ACC112 (cell line): ENCODE results near the gene ACTL7B.
A peak's percentile ranks its signal among the peaks of the same experiment; 100 is the strongest.
"Not testable (repeated sequence)": the region's sequence is repeated elsewhere in the genome, so short reads cannot be mapped to it uniquely, and the experiment has no call there.

Source experiments
- H2AFZ ChIP-seq: fragments of 200-600 bp; sonication (generic); one replicate; pipeline ENCODE4 v1.6.0; 2017; ENCODE audit warnings: antibody characterized with exemption, low read length; ENCODE audit not compliant: unreplicated experiment
- H3K27ac ChIP-seq: fragments of 200-600 bp; sonication (generic); 2 replicates; pipeline ENCODE4 v1.5.1; 2014; ENCODE audit warnings: low read depth, mild to moderate bottlenecking, antibody characterized with exemption, low read length, moderate library complexity
- H3K27me3 ChIP-seq: fragments of 200-600 bp; sonication (generic); 2 replicates; pipeline ENCODE4 v1.6.1; 2014; ENCODE audit warnings: mild to moderate bottlenecking, antibody characterized with exemption, low read length, moderate library complexity, mixed read lengths; ENCODE audit not compliant: insufficient read depth
- H3K36me3 ChIP-seq: fragments of 200-600 bp; sonication (generic); 2 replicates; pipeline ENCODE4 v1.6.1; 2016; ENCODE audit warnings: mild to moderate bottlenecking, antibody characterized with exemption, low read length, moderate library complexity, mixed read lengths; ENCODE audit not compliant: insufficient read depth
- H3K4me1 ChIP-seq: fragments of 200-600 bp; sonication (generic); one replicate; pipeline ENCODE4 v1.6.1; 2016; ENCODE audit warnings: low read length, mixed read lengths; ENCODE audit not compliant: insufficient read depth, unreplicated experiment, control insufficient read depth
- H3K4me3 ChIP-seq: fragments of 200-600 bp; sonication (generic); 2 replicates; pipeline ENCODE4 v1.5.1; 2014; ENCODE audit warnings: mild to moderate bottlenecking, low read depth, low read length
- H3K79me2 ChIP-seq: fragments of 200-600 bp; sonication (generic); one replicate; pipeline ENCODE4 v1.6.0; 2016; ENCODE audit warnings: low read length; ENCODE audit not compliant: control insufficient read depth, unreplicated experiment, insufficient read depth

Gene ACTL7B

GRCh38 chr9:108855888-108856287, at the start of gene ACTL7B:
Gene ACTL7B, minus strand, starts transcription at chr9:108855986. Its CDS starts 56 bp downstream, at chr9:108855930.
- Histone ChIP-seq H3K79me2 (no peaks in the 10 kb centered on the region), H3K4me3 (no peak within 1 kb of the TSS), H3K4me1 (no peaks in the 10 kb centered on the region)

GRCh38 chr9:108905494-108905893, 49.7 kb upstream of the ACTL7B start:
- peaks cover 30% of the 10 kb centered on the region for H3K36me3 ChIP-seq
- no peaks in the 10 kb centered on the region for H3K4me1 ChIP-seq
- H3K4me3 ChIP-seq: no peak overlapping the region
- no peaks in the 10 kb centered on the region for H3K27me3 ChIP-seq
- H3K79me2 ChIP-seq: no peaks in the 10 kb centered on the region
- no peak overlapping the region for H2AFZ ChIP-seq
- no peak overlapping the region for H3K27ac ChIP-seq

More at GRCh38 chr9:108855888-108856287, at the start of gene ACTL7B:
- Histone ChIP-seq H3K27ac (no peak within 1 kb of the TSS), H3K36me3 (no peaks in the 10 kb centered on the region), H3K27me3 (no peaks in the 10 kb centered on the region), H2AFZ (no peak within 1 kb of the TSS)

- Histone ChIP-seq H3K27ac (no peak overlapping the region), H3K36me3 (peaks cover 24% of the 10 kb centered on the region), H3K27me3 (no peaks in the 10 kb centered on the region), H3K4me1 (no peaks in the 10 kb centered on the region), H3K79me2 (no peaks in the 10 kb centered on the region), H3K4me3 (no peak overlapping the region), H2AFZ (no peak overlapping the region)
Observed at GRCh38 chr9:108904161-108904560, 48.4 kb upstream of the ACTL7B start.

GRCh38 chr9:108903420-108904103, 47.8 kb upstream of the ACTL7B start:
- H3K4me1 ChIP-seq: no peaks in the 10 kb centered on the region
- no peak overlapping the region for H3K27ac ChIP-seq
- no peaks in the 10 kb centered on the region for H3K79me2 ChIP-seq
- peaks cover 28% of the 10 kb centered on the region for H3K36me3 ChIP-seq
- no peak overlapping the region for H2AFZ ChIP-seq
- H3K4me3 ChIP-seq: no peak overlapping the region
- H3K27me3 ChIP-seq: no peaks in the 10 kb centered on the region

GRCh38 chr9:108900176-108900575, 44.4 kb upstream of the ACTL7B start:
- no peaks in the 10 kb centered on the region for H3K27me3 ChIP-seq
- H2AFZ ChIP-seq: no peak overlapping the region
- no peaks in the 10 kb centered on the region for H3K4me1 ChIP-seq
- peaks cover 28% of the 10 kb centered on the region for H3K36me3 ChIP-seq
- H3K27ac ChIP-seq: no peak overlapping the region
- no peak overlapping the region for H3K4me3 ChIP-seq
- H3K79me2 ChIP-seq: no peaks in the 10 kb centered on the region

- not testable (repeated sequence) for H3K4me3 ChIP-seq
Observed at GRCh38 chr9:108899023-108899695, 43.4 kb upstream of the ACTL7B start.

GRCh38 chr9:108897324-108898096, 41.7 kb upstream of the ACTL7B start:
- Histone ChIP-seq H3K27me3 (no peaks in the 10 kb centered on the region), H3K79me2 (no peaks in the 10 kb centered on the region), H3K36me3 (peaks cover 32% of the 10 kb centered on the region), H3K27ac (no peak overlapping the region), H2AFZ (no peak overlapping the region), H3K4me3 (no peak overlapping the region), H3K4me1 (no peaks in the 10 kb centered on the region)

More at GRCh38 chr9:108899023-108899695, 43.4 kb upstream of the ACTL7B start:
- H3K36me3 ChIP-seq: peaks cover 28% of the 10 kb centered on the region
- not testable (repeated sequence) for H3K79me2 ChIP-seq, H3K27me3 ChIP-seq, H3K27ac ChIP-seq, H2AFZ ChIP-seq, H3K4me1 ChIP-seq

- no peaks in the 10 kb centered on the region for H3K4me1 ChIP-seq
- no peak overlapping the region for H3K27ac ChIP-seq
- H2AFZ ChIP-seq: no peak overlapping the region
- no peaks in the 10 kb centered on the region for H3K79me2 ChIP-seq
- no peak overlapping the region for H3K4me3 ChIP-seq
- peaks cover 26% of the 10 kb centered on the region for H3K36me3 ChIP-seq
- no peaks in the 10 kb centered on the region for H3K27me3 ChIP-seq
Observed at GRCh38 chr9:108894225-108894997, 38.6 kb upstream of the ACTL7B start.

- no peak overlapping the region for H2AFZ ChIP-seq
- H3K27me3 ChIP-seq: no peaks in the 10 kb centered on the region
- H3K4me3 ChIP-seq: no peak overlapping the region
- peaks cover 16% of the 10 kb centered on the region for H3K4me1 ChIP-seq
- H3K79me2 ChIP-seq: no peaks in the 10 kb centered on the region
- H3K27ac ChIP-seq: no peak overlapping the region
- peaks cover 4% of the 10 kb centered on the region for H3K36me3 ChIP-seq
Observed at GRCh38 chr9:108889649-108890067, 33.9 kb upstream of the ACTL7B start.

GRCh38 chr9:108886594-108887271, 30.9 kb upstream of the ACTL7B start:
- Histone ChIP-seq H3K27ac (peak overlapping the region; percentile 45; the same call in 1 of the 2 replicates), H3K4me1 (peaks cover 16% of the 10 kb centered on the region)
- H3K79me2 ChIP-seq, H3K27me3 ChIP-seq, H3K36me3 ChIP-seq, H2AFZ ChIP-seq, H3K4me3 ChIP-seq: not testable (repeated sequence)
